Measurements from ENCODE around the gene AHCYL2. TPM values are rescaled to one million over a fixed set of nuclear protein-coding genes. Genes with fewer than 3 reads are reported as not detected.

The AHCYL2 gene
- total and polyA plus RNA-seq, 2 of the 8 experiments (the other 6 are each of a cell fraction or from before 2014, with no cell fraction given): 20.7 to 25.4 TPM

DNA sequence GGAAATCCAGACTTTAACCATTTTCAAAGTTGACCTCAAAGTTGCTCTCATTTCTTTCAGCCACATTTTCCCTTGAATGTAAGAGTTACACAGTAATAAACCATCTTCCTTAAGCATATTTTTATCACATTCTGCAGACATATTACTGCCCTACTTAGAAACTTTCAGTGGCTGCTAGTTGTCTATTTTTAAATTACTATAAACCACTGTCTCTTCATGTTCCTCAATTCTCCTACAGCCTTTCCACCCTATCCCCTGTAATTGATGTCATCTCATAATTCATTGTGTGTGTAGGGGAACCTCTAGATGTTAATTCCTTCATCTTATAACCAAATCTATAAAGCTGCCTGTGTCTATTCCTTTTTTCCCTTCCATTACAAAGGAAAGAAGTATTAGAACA is 131.3 kb downstream of the AHCYL2 start:
- H3K27ac ChIP-seq (ENCODE audit: low read depth, low read length): no peak overlapping the region
- DNase-seq (ENCODE audit: low read depth in 1 of 2, low spot score in 2 of 2) (no peak), FAIRE-seq (no peak)
- no peak overlapping the region for H4K8ac ChIP-seq (ENCODE audit: extremely low read depth, insufficient read depth, low read length)
- H3K36me3 ChIP-seq (ENCODE audit: control insufficient read depth in 2 of 4, insufficient read depth in 4 of 4, low read length in 3 of 4): no peaks in the 10 kb centered on the region
- no peak overlapping the region for H4K5ac ChIP-seq (ENCODE audit: insufficient read length, low read depth, low read length)
- no peak overlapping the region for H2BK15ac ChIP-seq (ENCODE audit: low read length)
- H3K23me2 ChIP-seq (ENCODE audit: low read depth, low read length): peaks cover 2% of the 10 kb centered on the region; the same call in 1 of the 2 replicates
- H3K9me3 ChIP-seq (ENCODE audit: insufficient read depth in 2 of 2, low read depth in 1 of 2, low read length in 1 of 2): no peaks in the 10 kb centered on the region
- H3K4me3 ChIP-seq (ENCODE audit: extremely low read depth in 1 of 4, insufficient read depth in 2 of 4, low read depth in 3 of 4, low read length in 4 of 4): no peak overlapping the region
- no peaks in the 10 kb centered on the region for H3K4me1 ChIP-seq (replicated peaks in 1 of 4; ENCODE audit: control insufficient read depth in 3 of 4, insufficient read depth in 4 of 4, low read length in 3 of 4)
- no peak overlapping the region for H2AFZ ChIP-seq (ENCODE audit: low read length)
- no peak overlapping the region for H3K56ac ChIP-seq (replicated peaks; ENCODE audit: insufficient read length, low read depth, low read length)
- H3K79me1 ChIP-seq (ENCODE audit: low read depth, low read length): no peaks in the 10 kb centered on the region
- H2BK12ac ChIP-seq (ENCODE audit: low read depth, low read length): no peak overlapping the region
- ChIA-PET CTCF (ENCODE audit: partially characterized antibody) (no interaction called here), POLR2A (ENCODE audit: partially characterized antibody) (no interaction called here)
- H2BK120ac ChIP-seq (replicated peaks; ENCODE audit: low read depth, low read length): no peak overlapping the region
- H2AK5ac ChIP-seq (ENCODE audit: low read depth, low read length): no peak overlapping the region
- H2BK5ac ChIP-seq (ENCODE audit: low read depth, low read length): no peak overlapping the region
- no peaks in the 10 kb centered on the region for H4K20me1 ChIP-seq (replicated peaks in 1 of 2; ENCODE audit: control insufficient read depth in 1 of 2, insufficient read depth in 2 of 2, low read length in 2 of 2)
- H3K4ac ChIP-seq (replicated peaks; ENCODE audit: insufficient read length, low read depth, low read length): no peak overlapping the region
- TF ChIP-seq TEAD4 (IDR thresholded peaks at IDR 0.05; ENCODE audit: low read depth, low read length): no peak
- TF ChIP-seq NRF1 (IDR thresholded peaks at IDR 0.05; ENCODE audit: low read depth, low read length): no peak
- H2BK20ac ChIP-seq (ENCODE audit: low read length): no peak overlapping the region
- no peak overlapping the region for H3K23ac ChIP-seq (ENCODE audit: insufficient read length)
- no peaks in the 10 kb centered on the region for H3K27me3 ChIP-seq (replicated peaks in 1 of 4; ENCODE audit: control insufficient read depth in 3 of 4, extremely low read depth in 1 of 4, insufficient read depth in 3 of 4, low read length in 3 of 4)
- no peak overlapping the region for H3K9ac ChIP-seq (replicated peaks in 1 of 4; ENCODE audit: extremely low read depth in 1 of 4, low read depth in 3 of 4, low read length in 3 of 4)
- no peak overlapping the region for H3K14ac ChIP-seq (ENCODE audit: insufficient read length)
- H3K79me2 ChIP-seq (ENCODE audit: control insufficient read depth in 1 of 2, insufficient read depth in 2 of 2, low read length in 2 of 2): no peaks in the 10 kb centered on the region
- no peak overlapping the region for H4K91ac ChIP-seq (replicated peaks; ENCODE audit: insufficient read length, low read length)
- no peak overlapping the region for H3K4me2 ChIP-seq (ENCODE audit: insufficient read depth in 1 of 2, low read depth in 2 of 2, low read length in 2 of 2)
- no peak overlapping the region for H3K18ac ChIP-seq (ENCODE audit: extremely low read depth, low read length)
